Duodenal mucosa (tissue), 2 donors: ENCODE measurements around the gene MAN2A1.

ENCODE experiments used
- H3K27ac ChIP-seq: one replicate; pipeline ENCODE4 v1.7.0; 2013; ENCODE audit warnings: low read depth, low read length
- H3K27me3 ChIP-seq, 2 donors: one replicate each; pipeline ENCODE4 v1.7.0; 2013; ENCODE audit warnings: low read length in 2 of 2, control low read depth in 1 of 2; ENCODE audit not compliant: insufficient read depth in 2 of 2, control insufficient read depth in 1 of 2
- H3K36me3 ChIP-seq, 2 donors: one replicate each; pipeline ENCODE4 v1.7.0; 2013; ENCODE audit warnings: low read length in 2 of 2, control low read depth in 1 of 2; ENCODE audit not compliant: insufficient read depth in 2 of 2, control insufficient read depth in 1 of 2
- H3K4me1 ChIP-seq, 2 donors: one replicate each; pipeline ENCODE4 v1.7.0; 2013; ENCODE audit warnings: low read length in 2 of 2, control low read depth in 1 of 2; ENCODE audit not compliant: insufficient read depth in 2 of 2, control insufficient read depth in 1 of 2
- H3K4me3 ChIP-seq, 2 donors: one replicate each; pipeline ENCODE4 v1.7.0; 2013; ENCODE audit warnings: low read length in 2 of 2, low read depth in 1 of 2
- H3K9ac ChIP-seq, 2 donors: one replicate each; pipeline ENCODE4 v1.7.0; 2013; ENCODE audit warnings: low read length in 2 of 2, low read depth in 1 of 2
- H3K9me3 ChIP-seq, 2 donors: one replicate each; pipeline ENCODE4 v1.7.0; 2013; ENCODE audit warnings: low read length in 2 of 2, control low read depth in 1 of 2; ENCODE audit not compliant: control insufficient read depth in 1 of 2

MAN2A1 gene

GRCh38 chr5:109743770-109744212 lies 54.1 kb downstream of the MAN2A1 start:
- Histone ChIP-seq H3K4me3 (no peak overlapping the region), H3K36me3 (no peaks in the 10 kb centered on the region), H3K27me3 (no peaks in the 10 kb centered on the region), H3K4me1 (peaks cover 24 to 25% of the 10 kb centered on the region in 2 donors), H3K9ac (no peak overlapping the region), H3K27ac (no peak overlapping the region), H3K9me3 (no peaks in the 10 kb centered on the region)

GRCh38 chr5:109744261-109744660 lies 54.5 kb downstream of the MAN2A1 start:
- Histone ChIP-seq H3K9me3 (no peaks in the 10 kb centered on the region), H3K4me1 (peaks cover 24 to 27% of the 10 kb centered on the region in 2 donors), H3K27me3 (no peaks in the 10 kb centered on the region), H3K27ac (no peak overlapping the region), H3K9ac (no peak overlapping the region), H3K4me3 (no peak overlapping the region), H3K36me3 (no peaks in the 10 kb centered on the region)

- no peak overlapping the region for H3K4me3 ChIP-seq
- H3K27ac ChIP-seq = no peak overlapping the region
- no peak overlapping the region for H3K9ac ChIP-seq
- no peaks in the 10 kb centered on the region for H3K9me3 ChIP-seq
- peaks cover 2 to 10% of the 10 kb centered on the region in 2 donors for H3K4me1 ChIP-seq
- no peaks in the 10 kb centered on the region for H3K27me3 ChIP-seq
- no peaks in the 10 kb centered on the region for H3K36me3 ChIP-seq
Measured at GRCh38 chr5:109748546-109748945, 58.8 kb downstream of the MAN2A1 start.

- H3K27ac ChIP-seq = no peak overlapping the region
- H3K36me3 ChIP-seq = no peaks in the 10 kb centered on the region
- no peaks in the 10 kb centered on the region for H3K9me3 ChIP-seq
- no peak overlapping the region for H3K4me3 ChIP-seq
- no peaks in the 10 kb centered on the region for H3K27me3 ChIP-seq
- H3K4me1 ChIP-seq = peaks cover 0 to 4% of the 10 kb centered on the region in 2 donors
- H3K9ac ChIP-seq = no peak overlapping the region
Measured at GRCh38 chr5:109750463-109750862, 60.7 kb downstream of the MAN2A1 start.

GRCh38 chr5:109753279-109753678 lies 63.6 kb downstream of the MAN2A1 start:
- Histone ChIP-seq H3K27ac (no peak overlapping the region), H3K4me3 (no peak overlapping the region), H3K27me3 (no peaks in the 10 kb centered on the region), H3K4me1 (peaks cover 0 to 4% of the 10 kb centered on the region in 2 donors), H3K9me3 (no peaks in the 10 kb centered on the region), H3K9ac (no peak overlapping the region), H3K36me3 (peaks cover 4 to 9% of the 10 kb centered on the region in 2 donors)

- Histone ChIP-seq H3K4me3 (no peak overlapping the region), H3K27ac (no peak overlapping the region), H3K27me3 (no peaks in the 10 kb centered on the region), H3K4me1 (peaks cover 0 to 7% of the 10 kb centered on the region in 2 donors), H3K36me3 (peaks cover 4 to 9% of the 10 kb centered on the region in 2 donors), H3K9me3 (no peaks in the 10 kb centered on the region), H3K9ac (no peak overlapping the region)
Measured at GRCh38 chr5:109754319-109754718, 64.6 kb downstream of the MAN2A1 start.

- Histone ChIP-seq H3K27me3 (no peaks in the 10 kb centered on the region), H3K27ac (no peak overlapping the region), H3K4me3 (no peak overlapping the region), H3K4me1 (peaks cover 0 to 10% of the 10 kb centered on the region in 2 donors), H3K9me3 (no peaks in the 10 kb centered on the region), H3K9ac (no peak overlapping the region), H3K36me3 (peaks cover 4 to 9% of the 10 kb centered on the region in 2 donors)
Measured at GRCh38 chr5:109755761-109756160, 66.0 kb downstream of the MAN2A1 start.

- Histone ChIP-seq H3K9ac (no peak overlapping the region), H3K9me3 (no peaks in the 10 kb centered on the region), H3K27me3 (no peaks in the 10 kb centered on the region), H3K4me1 (peaks cover 0 to 10% of the 10 kb centered on the region in 2 donors), H3K4me3 (no peak overlapping the region), H3K36me3 (peaks cover 4 to 9% of the 10 kb centered on the region in 2 donors), H3K27ac (no peak overlapping the region)
Measured at GRCh38 chr5:109756543-109757185, 66.9 kb downstream of the MAN2A1 start.

- H3K4me3 ChIP-seq = no peak overlapping the region
- no peak overlapping the region for H3K27ac ChIP-seq
Measured at GRCh38 chr5:109757490-109757889, 67.8 kb downstream of the MAN2A1 start.

GRCh38 chr5:109759306-109759705 lies 69.6 kb downstream of the MAN2A1 start:
- H3K27me3 ChIP-seq = no peaks in the 10 kb centered on the region
- H3K4me1 ChIP-seq = peaks cover 0 to 10% of the 10 kb centered on the region in 2 donors
- H3K9me3 ChIP-seq = no peaks in the 10 kb centered on the region
- no peak overlapping the region for H3K4me3 ChIP-seq
- no peak overlapping the region for H3K27ac ChIP-seq
- H3K9ac ChIP-seq = no peak overlapping the region
- H3K36me3 ChIP-seq = peaks cover 12 to 18% of the 10 kb centered on the region in 2 donors

More at GRCh38 chr5:109757490-109757889, 67.8 kb downstream of the MAN2A1 start:
- Histone ChIP-seq H3K4me1 (peaks cover 0 to 10% of the 10 kb centered on the region in 2 donors), H3K9ac (no peak overlapping the region), H3K27me3 (no peaks in the 10 kb centered on the region), H3K36me3 (peaks cover 7 to 13% of the 10 kb centered on the region in 2 donors), H3K9me3 (no peaks in the 10 kb centered on the region)
